ENCODE data around the gene OR2A2.
A peak's percentile ranks its signal among the peaks of the same experiment; 100 is the strongest.

DNA sequence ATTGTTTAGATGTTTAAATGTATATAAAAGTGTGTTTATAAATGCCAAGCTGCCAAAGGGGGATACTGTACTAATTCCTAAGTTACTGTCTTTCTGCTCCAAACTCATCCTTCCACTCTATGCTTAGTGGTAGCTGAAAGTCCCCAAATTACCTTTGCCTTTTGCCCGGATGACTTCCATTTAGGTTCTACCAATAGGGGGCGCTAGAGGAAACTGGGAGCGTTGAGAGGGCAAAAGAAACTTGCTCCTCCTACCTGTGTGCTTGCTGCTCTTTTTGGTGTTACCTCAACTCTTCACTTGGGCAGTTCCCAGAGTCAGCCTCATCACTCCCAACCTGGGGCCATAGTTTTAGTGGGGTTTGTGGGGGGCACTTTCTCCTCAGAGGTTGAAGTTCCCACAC lies 45.7 kb upstream of the OR2A2 start:
- TF ChIP-seq, protein P1, sequence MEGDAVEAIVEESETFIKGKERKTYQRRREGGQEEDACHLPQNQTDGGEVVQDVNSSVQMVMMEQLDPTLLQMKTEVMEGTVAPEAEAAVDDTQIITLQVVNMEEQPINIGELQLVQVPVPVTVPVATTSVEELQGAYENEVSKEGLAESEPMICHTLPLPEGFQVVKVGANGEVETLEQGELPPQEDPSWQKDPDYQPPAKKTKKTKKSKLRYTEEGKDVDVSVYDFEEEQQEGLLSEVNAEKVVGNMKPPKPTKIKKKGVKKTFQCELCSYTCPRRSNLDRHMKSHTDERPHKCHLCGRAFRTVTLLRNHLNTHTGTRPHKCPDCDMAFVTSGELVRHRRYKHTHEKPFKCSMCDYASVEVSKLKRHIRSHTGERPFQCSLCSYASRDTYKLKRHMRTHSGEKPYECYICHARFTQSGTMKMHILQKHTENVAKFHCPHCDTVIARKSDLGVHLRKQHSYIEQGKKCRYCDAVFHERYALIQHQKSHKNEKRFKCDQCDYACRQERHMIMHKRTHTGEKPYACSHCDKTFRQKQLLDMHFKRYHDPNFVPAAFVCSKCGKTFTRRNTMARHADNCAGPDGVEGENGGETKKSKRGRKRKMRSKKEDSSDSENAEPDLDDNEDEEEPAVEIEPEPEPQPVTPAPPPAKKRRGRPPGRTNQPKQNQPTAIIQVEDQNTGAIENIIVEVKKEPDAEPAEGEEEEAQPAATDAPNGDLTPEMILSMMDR (IDR thresholded peaks at IDR 0.05) = peak in 2 of 3 experiments; percentile 10 to 46
- no peak for TF ChIP-seq POLR2A (IDR thresholded peaks at IDR 0.05)
